GM12892 (cell line): ENCODE data around the gene TXN.

Source experiments
- POLR2A ChIP-seq: IDR thresholded peaks from 2 replicates; pipeline ENCODE4 v1.6.1; 2011; ENCODE audit warnings: low read depth, low read length, control low read depth
- POLR2AphosphoS5 ChIP-seq: IDR thresholded peaks from 2 replicates; pipeline ENCODE4 v1.6.1; 2011; ENCODE audit warnings: low read depth, low read length, control low read depth

- no peak for TF ChIP-seq POLR2A
- no peak for TF ChIP-seq POLR2AphosphoS5
Observed at GRCh38 chr9:110291921-110292557, 35.7 kb upstream of the TXN start.
